ENCODE measurements around the gene INPP5K.

DNA sequence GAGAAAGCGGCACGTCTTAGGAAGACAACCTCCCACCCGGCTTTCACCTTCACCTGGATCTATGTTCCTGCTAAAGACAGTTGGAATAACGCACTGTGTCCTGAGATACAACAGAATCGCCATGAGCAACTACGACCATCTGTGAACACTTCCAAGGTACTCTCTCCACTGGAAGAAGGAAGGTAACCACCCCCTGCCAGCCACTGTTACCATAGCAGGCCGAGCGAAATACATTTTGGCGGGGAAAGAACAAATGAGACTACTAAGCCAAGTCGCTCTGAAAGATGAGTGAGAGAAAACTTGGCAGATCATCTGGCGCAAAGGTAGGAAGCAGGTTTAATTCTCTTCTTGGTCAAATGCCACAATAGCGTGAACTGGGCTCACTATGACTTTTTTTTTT lies 70.2 kb downstream of the INPP5K start:
- TF ChIP-seq, protein P1, sequence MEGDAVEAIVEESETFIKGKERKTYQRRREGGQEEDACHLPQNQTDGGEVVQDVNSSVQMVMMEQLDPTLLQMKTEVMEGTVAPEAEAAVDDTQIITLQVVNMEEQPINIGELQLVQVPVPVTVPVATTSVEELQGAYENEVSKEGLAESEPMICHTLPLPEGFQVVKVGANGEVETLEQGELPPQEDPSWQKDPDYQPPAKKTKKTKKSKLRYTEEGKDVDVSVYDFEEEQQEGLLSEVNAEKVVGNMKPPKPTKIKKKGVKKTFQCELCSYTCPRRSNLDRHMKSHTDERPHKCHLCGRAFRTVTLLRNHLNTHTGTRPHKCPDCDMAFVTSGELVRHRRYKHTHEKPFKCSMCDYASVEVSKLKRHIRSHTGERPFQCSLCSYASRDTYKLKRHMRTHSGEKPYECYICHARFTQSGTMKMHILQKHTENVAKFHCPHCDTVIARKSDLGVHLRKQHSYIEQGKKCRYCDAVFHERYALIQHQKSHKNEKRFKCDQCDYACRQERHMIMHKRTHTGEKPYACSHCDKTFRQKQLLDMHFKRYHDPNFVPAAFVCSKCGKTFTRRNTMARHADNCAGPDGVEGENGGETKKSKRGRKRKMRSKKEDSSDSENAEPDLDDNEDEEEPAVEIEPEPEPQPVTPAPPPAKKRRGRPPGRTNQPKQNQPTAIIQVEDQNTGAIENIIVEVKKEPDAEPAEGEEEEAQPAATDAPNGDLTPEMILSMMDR (IDR thresholded peaks at IDR 0.05; ENCODE audit: poor library complexity, severe bottlenecking) = no peak
- TF ChIP-seq EZH2 (IDR thresholded peaks at IDR 0.05; ENCODE audit: borderline replicate concordance, insufficient read depth, low read length, poor library complexity, severe bottlenecking) = no peak
- no peak for TF ChIP-seq POLR2AphosphoS5 (IDR thresholded peaks at IDR 0.05)
- TF ChIP-seq, protein P2, sequence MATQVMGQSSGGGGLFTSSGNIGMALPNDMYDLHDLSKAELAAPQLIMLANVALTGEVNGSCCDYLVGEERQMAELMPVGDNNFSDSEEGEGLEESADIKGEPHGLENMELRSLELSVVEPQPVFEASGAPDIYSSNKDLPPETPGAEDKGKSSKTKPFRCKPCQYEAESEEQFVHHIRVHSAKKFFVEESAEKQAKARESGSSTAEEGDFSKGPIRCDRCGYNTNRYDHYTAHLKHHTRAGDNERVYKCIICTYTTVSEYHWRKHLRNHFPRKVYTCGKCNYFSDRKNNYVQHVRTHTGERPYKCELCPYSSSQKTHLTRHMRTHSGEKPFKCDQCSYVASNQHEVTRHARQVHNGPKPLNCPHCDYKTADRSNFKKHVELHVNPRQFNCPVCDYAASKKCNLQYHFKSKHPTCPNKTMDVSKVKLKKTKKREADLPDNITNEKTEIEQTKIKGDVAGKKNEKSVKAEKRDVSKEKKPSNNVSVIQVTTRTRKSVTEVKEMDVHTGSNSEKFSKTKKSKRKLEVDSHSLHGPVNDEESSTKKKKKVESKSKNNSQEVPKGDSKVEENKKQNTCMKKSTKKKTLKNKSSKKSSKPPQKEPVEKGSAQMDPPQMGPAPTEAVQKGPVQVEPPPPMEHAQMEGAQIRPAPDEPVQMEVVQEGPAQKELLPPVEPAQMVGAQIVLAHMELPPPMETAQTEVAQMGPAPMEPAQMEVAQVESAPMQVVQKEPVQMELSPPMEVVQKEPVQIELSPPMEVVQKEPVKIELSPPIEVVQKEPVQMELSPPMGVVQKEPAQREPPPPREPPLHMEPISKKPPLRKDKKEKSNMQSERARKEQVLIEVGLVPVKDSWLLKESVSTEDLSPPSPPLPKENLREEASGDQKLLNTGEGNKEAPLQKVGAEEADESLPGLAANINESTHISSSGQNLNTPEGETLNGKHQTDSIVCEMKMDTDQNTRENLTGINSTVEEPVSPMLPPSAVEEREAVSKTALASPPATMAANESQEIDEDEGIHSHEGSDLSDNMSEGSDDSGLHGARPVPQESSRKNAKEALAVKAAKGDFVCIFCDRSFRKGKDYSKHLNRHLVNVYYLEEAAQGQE (IDR thresholded peaks at IDR 0.05; ENCODE audit: borderline replicate concordance) = no peak
- TF ChIP-seq MXI1 (conservative IDR thresholded peaks at IDR 0.05; ENCODE audit: poor library complexity, severe bottlenecking) = no peak
- no peak for TF ChIP-seq RAD21 (conservative IDR thresholded peaks at IDR 0.05)
- TF ChIP-seq EP300 (conservative IDR thresholded peaks at IDR 0.05; ENCODE audit: poor library complexity, severe bottlenecking) = no peak
- TF ChIP-seq TAF1 (IDR thresholded peaks at IDR 0.05; ENCODE audit: low read depth) = no peak
- no peak for TF ChIP-seq SMC3 (conservative IDR thresholded peaks at IDR 0.05; ENCODE audit: poor library complexity)

Data from neural cell (in vitro differentiated cells).